ENCODE results near the gene GOLGA6L10.
"Not testable (repeated sequence)": the region's sequence is repeated elsewhere in the genome, so short reads cannot be mapped to it uniquely, and the experiment has no call there.

DNA sequence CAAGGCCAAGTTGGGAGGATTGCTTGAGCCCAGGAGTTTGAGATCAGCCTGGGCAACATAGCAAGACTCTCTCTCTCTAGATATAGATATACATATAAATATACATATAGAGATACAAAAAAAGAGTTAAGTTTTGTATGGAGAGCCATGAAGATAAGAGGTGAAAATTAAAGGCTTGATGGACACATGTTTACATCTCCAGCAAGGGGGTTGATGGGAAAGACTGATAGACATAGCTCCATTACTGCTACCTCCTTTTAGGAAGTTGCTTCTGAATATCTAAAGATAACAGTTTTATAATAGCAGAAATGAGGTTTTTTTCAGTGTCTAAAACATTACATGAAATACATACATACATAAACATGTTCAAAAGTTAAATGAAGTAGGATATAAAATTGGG is 37.9 kb upstream of the GOLGA6L10 start:
- TF ChIP-seq CTCF (conservative IDR thresholded peaks at IDR 0.05; ENCODE audit: low read depth, low read length); EZH2 (IDR thresholded peaks at IDR 0.05; ENCODE audit: borderline replicate concordance, low read depth, low read length, poor library complexity, severe bottlenecking): not testable (repeated sequence)

Data from A673 (cell line).